ENCODE results near the gene IL4R. TPM values are rescaled to one million over a fixed set of nuclear protein-coding genes. Genes with fewer than 3 reads are reported as not detected.
A peak's percentile ranks its signal among the peaks of the same experiment; 100 is the strongest.

The IL4R gene
- total RNA-seq, 1 donor from 2014 or later: 12.0 TPM

DNA sequence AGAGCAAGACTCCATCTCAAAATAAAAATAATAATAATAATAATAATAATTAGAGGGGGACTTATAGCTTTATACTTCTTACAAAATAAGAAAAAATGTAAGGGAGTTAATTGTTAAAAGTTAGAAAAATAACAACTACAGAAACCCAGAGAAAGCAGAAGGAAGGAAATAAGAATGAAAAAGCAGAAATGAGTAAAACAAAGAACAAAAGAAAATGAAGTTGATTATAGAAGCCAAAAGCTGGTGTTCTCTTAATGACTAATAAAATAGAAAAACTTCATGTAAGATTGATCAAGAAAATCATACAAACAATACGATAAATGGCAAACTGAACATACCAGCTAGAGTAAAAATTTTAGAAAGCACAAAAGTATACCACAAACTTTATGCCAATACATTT is 38.4 kb upstream of the IL4R start:
- no peak overlapping the region for H3K27ac ChIP-seq (replicated peaks)
- H3K9me3 ChIP-seq (replicated peaks): no peaks in the 10 kb centered on the region
- no peaks in the 10 kb centered on the region for H3K4me1 ChIP-seq
- no peaks in the 10 kb centered on the region for H3K36me3 ChIP-seq
- no peak overlapping the region for H3K4me3 ChIP-seq
- TF ChIP-seq, protein P1, sequence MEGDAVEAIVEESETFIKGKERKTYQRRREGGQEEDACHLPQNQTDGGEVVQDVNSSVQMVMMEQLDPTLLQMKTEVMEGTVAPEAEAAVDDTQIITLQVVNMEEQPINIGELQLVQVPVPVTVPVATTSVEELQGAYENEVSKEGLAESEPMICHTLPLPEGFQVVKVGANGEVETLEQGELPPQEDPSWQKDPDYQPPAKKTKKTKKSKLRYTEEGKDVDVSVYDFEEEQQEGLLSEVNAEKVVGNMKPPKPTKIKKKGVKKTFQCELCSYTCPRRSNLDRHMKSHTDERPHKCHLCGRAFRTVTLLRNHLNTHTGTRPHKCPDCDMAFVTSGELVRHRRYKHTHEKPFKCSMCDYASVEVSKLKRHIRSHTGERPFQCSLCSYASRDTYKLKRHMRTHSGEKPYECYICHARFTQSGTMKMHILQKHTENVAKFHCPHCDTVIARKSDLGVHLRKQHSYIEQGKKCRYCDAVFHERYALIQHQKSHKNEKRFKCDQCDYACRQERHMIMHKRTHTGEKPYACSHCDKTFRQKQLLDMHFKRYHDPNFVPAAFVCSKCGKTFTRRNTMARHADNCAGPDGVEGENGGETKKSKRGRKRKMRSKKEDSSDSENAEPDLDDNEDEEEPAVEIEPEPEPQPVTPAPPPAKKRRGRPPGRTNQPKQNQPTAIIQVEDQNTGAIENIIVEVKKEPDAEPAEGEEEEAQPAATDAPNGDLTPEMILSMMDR (IDR thresholded peaks at IDR 0.05; ENCODE audit: borderline replicate concordance): no peak
- no peak for DNase-seq
- intact Hi-C loops (cut with micrococcal nuclease): no loop called here
- no peaks in the 10 kb centered on the region for H3K27me3 ChIP-seq (ENCODE audit: low read depth)

DNA sequence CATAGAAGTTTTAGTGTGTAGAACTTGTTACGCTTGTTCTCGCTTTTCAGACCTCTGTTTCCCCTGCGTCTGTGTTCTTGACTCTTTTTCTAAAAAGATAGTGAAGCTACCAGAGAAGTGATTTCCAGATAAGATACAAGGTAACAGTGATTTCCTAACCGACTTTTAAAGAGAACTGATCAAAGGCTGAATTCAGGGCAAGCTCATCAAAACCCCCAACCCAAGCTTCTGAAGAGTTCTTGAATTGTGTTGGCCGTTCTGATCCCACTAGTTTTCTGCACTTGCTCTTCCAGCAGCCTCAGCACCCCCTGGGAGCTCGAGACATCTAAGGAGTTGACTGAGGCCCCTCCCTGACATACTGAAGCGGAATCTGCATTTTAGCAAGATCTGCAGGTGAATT is 32.5 kb upstream of the IL4R start:
- intact Hi-C loops (cut with micrococcal nuclease): no loop called here
- Histone ChIP-seq H3K27me3 (ENCODE audit: low read depth) (no peaks in the 10 kb centered on the region), H3K4me3 (no peak overlapping the region), H3K36me3 (no peaks in the 10 kb centered on the region), H3K4me1 (peaks cover 3% of the 10 kb centered on the region), H3K27ac (replicated peaks) (no peak overlapping the region), H3K9me3 (replicated peaks) (no peaks in the 10 kb centered on the region)
- TF ChIP-seq, protein P1 (IDR thresholded peaks at IDR 0.05; ENCODE audit: borderline replicate concordance): no peak
- DNase-seq: no peak

DNA sequence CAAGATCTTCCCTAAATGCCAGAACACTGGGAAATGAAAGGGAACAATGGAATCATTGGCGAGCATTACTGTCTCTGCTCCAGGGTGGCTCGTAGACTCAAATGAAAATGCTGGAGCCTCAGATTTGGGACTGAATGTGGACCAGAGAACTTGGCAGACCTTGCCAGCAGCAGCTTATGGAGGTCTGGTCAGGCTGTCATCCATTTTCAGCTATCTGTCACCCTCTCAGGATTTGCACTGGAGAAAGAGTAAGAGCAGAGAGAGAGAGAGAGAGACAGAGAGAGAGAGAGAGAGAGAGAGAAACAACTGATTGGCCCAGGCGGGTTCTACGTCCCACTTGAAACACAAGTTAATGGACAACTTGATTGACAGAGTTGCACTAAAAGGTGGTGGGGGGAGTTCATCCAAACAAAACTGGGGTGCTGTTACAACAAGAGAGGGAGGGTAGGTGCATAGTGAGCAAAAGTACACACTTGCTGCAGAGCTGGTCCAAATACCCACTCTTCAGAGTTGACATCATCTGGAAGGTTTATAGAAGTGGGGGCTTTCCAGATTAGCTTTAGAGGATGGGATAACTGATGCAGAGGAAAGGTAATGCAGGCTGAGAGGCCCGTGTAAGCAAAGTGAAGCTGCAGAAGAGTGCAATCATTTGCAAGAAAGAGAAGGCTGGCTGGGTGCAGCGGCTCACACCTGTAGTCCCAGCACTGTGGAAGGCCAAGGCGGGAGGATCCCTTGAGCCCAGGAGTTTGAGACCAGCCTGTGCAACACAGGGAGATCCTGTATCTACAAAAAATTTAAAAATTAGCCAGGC is 28.7 kb upstream of the IL4R start:
- no peaks in the 10 kb centered on the region for H3K27me3 ChIP-seq (ENCODE audit: low read depth)
- DNase-seq: no peak
- no peak overlapping the region for H3K27ac ChIP-seq (replicated peaks)
- H3K4me3 ChIP-seq: no peak overlapping the region
- H3K4me1 ChIP-seq: peaks cover 11% of the 10 kb centered on the region
- TF ChIP-seq, protein P1 (IDR thresholded peaks at IDR 0.05; ENCODE audit: borderline replicate concordance): no peak
- intact Hi-C loops (cut with micrococcal nuclease): no loop called here
- H3K9me3 ChIP-seq (replicated peaks): no peaks in the 10 kb centered on the region
- no peaks in the 10 kb centered on the region for H3K36me3 ChIP-seq

DNA sequence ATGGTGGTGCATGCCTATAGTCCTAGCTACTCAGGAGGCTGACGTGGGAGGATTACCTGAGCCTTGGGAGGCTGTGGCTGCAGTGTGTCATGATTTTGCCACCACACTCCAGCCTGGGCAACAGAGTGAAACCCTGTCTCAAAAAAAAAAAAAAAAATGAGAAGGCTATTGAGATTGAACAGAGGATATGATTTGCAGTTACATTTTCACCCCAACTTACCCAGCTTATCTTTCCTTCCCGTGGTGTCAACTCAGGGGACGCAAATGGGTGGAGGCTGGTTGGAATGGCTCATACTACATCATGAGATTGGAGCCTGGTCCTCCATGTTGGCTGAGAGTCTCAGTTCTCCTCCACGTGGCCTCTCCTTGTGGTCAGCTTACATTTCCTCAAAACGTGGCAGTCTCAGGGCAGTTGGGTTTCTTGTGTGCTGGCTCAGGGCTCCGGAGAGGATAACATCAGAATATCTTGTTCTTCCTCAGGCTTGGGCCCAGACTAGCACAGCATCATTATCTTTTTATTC is 28.0 kb upstream of the IL4R start:
- peaks cover 11% of the 10 kb centered on the region for H3K4me1 ChIP-seq
- intact Hi-C loops (cut with micrococcal nuclease): no loop called here
- TF ChIP-seq, protein P1 (IDR thresholded peaks at IDR 0.05; ENCODE audit: borderline replicate concordance): no peak
- H3K4me3 ChIP-seq: no peak overlapping the region
- no peaks in the 10 kb centered on the region for H3K27me3 ChIP-seq (ENCODE audit: low read depth)
- DNase-seq: no peak
- no peaks in the 10 kb centered on the region for H3K9me3 ChIP-seq (replicated peaks)
- H3K36me3 ChIP-seq: no peaks in the 10 kb centered on the region
- peak overlapping the region; percentile 64 for H3K27ac ChIP-seq (replicated peaks)

DNA sequence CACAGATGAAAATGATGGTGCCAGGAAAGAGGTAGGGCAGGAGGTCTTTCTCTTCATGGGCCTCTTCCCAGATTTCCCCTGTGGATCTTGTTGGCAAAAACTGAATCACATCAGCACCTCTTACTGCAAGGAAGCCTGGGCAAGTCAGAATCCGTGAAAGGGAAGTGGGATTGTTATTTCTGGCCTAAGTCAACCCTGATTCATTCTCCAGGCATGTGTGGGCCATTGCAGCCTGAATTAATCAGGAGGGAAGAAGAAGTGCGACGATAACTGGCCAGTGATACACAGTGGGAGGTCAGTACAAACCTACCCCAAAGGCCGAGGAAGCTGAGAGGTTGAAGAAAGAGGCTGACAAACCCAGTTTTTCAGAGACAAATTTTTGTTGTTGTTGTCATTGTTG is 27.3 kb upstream of the IL4R start:
- Histone ChIP-seq H3K36me3 (no peaks in the 10 kb centered on the region), H3K27me3 (ENCODE audit: low read depth) (no peaks in the 10 kb centered on the region), H3K4me3 (no peak overlapping the region), H3K27ac (replicated peaks) (peak overlapping the region; percentile 64), H3K9me3 (replicated peaks) (no peaks in the 10 kb centered on the region), H3K4me1 (peaks cover 11% of the 10 kb centered on the region)
- TF ChIP-seq, protein P1 (IDR thresholded peaks at IDR 0.05; ENCODE audit: borderline replicate concordance): no peak
- intact Hi-C loops (cut with micrococcal nuclease): no loop called here
- no peak for DNase-seq
